ENCODE results near the gene JAM3. TPM values are rescaled to one million over a fixed set of nuclear protein-coding genes. Genes with fewer than 3 reads are reported as not detected.

Gene JAM3
- total RNA-seq, 1 donor from 2014 or later: 116 TPM

DNA sequence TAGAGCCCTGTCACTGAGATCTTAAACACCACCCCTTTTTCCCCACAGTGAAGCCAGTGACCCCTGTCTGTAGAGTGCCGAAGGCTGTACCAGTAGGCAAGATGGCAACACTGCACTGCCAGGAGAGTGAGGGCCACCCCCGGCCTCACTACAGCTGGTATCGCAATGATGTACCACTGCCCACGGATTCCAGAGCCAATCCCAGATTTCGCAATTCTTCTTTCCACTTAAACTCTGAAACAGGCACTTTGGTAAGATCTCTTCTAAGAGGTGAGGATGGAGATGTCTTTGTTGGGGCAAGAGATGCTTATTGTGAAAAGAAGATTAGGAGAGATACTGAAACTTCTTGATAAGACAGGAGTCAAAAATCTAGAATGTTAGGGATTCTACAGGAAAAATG lies 75.9 kb downstream of the JAM3 start:
- no peak for DNase-seq (ENCODE audit: low read depth, low spot score)

DNA sequence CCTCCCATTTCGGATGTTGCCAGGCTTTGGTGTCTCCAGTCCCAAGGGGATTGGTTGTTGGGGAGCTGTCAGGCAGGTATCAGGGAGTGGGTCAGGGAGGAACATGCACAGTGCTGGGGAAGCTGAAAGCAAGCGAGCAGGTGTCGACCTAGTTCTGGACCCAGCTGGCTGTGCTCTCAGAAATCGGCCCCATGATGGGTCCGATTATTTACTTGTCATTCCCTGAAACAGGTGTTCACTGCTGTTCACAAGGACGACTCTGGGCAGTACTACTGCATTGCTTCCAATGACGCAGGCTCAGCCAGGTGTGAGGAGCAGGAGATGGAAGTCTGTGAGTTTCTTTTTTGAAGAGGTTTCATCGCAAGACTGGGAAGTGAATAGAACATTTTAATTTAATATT lies 76.8 kb downstream of the JAM3 start:
- no peak for DNase-seq (ENCODE audit: low read depth, low spot score)

DNA sequence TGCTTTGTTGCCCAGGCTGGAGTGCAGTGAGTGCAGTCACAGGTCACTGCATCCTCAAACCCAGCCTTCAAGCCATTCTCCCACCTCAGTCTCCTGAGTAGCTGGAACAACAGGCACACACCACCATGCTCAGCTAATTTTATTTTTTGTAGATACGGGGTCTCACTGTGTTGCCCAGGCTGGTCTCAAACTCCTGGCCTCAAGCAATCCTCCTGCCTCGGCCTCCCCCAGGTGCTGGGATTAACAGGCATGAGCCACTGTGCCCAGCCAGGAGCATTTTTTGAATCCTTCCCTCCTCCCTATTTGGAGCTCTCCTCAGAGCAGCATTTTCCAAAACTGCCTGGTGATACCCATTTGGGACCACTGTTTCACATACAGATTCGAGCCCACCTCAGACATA lies 77.7 kb downstream of the JAM3 start:
- no peak for DNase-seq (ENCODE audit: low read depth, low spot score)

DNA sequence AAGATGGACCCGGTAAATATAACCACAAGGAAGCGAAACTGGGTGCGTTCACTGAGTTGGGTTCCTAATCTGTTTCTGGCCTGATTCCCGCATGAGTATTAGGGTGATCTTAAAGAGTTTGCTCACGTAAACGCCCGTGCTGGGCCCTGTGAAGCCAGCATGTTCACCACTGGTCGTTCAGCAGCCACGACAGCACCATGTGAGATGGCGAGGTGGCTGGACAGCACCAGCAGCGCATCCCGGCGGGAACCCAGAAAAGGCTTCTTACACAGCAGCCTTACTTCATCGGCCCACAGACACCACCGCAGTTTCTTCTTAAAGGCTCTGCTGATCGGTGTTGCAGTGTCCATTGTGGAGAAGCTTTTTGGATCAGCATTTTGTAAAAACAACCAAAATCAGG lies 80.5 kb downstream of the JAM3 start:
- no peak for DNase-seq (ENCODE audit: low read depth, low spot score)

DNA sequence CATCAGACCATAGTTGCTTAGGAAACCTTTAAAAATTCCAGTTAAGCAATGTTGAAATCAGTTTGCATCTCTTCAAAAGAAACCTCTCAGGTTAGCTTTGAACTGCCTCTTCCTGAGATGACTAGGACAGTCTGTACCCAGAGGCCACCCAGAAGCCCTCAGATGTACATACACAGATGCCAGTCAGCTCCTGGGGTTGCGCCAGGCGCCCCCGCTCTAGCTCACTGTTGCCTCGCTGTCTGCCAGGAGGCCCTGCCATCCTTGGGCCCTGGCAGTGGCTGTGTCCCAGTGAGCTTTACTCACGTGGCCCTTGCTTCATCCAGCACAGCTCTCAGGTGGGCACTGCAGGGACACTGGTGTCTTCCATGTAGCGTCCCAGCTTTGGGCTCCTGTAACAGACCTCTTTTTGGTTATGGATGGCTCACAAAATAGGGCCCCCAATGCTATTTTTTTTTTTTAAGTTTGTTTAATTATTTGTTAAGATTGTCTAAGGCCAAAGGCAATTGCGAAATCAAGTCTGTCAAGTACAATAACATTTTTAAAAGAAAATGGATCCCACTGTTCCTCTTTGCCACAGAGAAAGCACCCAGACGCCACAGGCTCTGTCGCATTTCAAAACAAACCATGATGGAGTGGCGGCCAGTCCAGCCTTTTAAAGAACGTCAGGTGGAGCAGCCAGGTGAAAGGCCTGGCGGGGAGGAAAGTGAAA lies 81.5 kb downstream of the JAM3 start:
- no peak for DNase-seq (ENCODE audit: low read depth, low spot score)

DNA sequence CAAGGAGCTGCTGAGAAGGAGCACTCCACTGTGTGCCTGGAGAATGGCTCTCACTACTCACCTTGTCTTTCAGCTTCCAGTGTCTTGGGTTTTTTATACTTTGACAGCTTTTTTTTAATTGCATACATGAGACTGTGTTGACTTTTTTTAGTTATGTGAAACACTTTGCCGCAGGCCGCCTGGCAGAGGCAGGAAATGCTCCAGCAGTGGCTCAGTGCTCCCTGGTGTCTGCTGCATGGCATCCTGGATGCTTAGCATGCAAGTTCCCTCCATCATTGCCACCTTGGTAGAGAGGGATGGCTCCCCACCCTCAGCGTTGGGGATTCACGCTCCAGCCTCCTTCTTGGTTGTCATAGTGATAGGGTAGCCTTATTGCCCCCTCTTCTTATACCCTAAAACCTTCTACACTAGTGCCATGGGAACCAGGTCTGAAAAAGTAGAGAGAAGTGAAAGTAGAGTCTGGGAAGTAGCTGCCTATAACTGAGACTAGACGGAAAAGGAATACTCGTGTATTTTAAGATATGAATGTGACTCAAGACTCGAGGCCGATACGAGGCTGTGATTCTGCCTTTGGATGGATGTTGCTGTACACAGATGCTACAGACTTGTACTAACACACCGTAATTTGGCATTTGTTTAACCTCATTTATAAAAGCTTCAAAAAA lies 82.3 kb downstream of the JAM3 start:
- no peak for DNase-seq (ENCODE audit: low read depth, low spot score)

DNA sequence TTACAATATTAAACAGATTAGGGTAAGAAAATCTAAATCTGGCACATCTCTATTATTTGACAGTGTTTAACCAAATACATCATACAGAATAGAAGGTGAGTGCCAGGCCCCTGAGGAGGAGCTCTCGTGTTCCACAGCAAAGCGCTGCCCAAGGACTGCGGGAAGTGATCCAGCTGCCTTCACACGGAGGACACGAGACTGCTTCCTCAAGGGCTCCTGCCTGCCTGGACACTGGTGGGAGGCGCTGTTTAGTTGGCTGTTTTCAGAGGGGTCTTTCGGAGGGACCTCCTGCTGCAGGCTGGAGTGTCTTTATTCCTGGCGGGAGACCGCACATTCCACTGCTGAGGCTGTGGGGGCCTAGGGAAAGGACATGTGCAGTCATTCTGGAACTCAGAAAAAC lies 83.8 kb downstream of the JAM3 start:
- no peak for DNase-seq (ENCODE audit: low read depth, low spot score)

DNA sequence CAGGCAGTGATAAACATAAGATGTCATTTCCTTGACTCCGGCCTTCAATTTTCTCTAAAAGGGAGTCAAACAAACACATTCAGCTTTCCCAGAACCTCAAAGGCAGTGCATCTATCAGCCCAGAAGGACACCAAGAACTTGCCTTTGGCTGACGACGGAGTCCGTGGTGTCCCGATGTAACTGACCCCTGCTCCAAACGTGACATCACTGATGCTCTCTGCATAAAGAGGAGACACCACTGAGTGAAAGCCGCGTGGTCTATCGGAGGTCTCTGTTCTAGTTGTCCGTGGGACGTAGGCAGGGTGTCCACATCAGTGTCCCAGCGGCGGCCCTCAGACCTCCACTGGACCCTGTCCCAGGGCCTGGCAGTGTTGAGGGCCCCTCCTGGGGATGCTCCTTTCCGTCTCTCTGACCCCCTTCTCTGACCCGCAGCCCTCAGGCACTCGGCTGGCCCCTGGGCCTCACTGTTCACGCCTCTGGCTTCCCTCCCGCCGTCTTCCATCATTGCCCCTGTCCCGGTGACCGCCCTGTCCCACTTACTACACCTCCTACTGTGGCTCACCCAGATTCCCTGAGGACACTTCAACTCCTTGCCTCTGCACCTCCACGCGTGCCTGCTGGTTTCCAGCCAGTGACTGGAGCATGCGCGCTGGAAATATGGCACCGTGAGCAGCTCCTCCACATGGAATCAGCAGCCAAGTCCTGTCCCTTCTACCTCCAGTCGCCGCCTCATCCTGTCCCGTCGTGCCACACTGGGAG lies 84.5 kb downstream of the JAM3 start:
- DNase-seq (ENCODE audit: low read depth, low spot score): no peak

DNA sequence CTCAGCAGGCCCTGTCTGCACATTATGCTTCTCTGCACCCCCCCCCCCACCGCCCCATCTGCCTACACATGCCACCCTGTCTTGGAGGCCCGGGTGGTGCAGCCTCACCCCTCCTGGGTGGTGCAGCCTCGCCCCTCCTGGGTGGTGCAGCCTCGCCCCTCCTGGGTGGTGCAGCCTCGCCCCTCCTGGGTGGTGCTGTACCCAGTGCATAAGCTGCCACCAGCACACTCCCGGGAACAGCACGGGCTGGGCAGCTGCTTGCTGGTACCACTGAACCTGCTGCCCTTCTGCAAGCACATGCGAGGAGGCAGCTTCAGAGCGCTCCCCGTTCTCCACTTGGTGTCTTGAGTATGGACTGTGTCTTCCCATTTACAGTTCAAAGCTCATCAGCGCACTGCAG lies 85.6 kb downstream of the JAM3 start:
- DNase-seq (ENCODE audit: low read depth, low spot score): no peak

DNA sequence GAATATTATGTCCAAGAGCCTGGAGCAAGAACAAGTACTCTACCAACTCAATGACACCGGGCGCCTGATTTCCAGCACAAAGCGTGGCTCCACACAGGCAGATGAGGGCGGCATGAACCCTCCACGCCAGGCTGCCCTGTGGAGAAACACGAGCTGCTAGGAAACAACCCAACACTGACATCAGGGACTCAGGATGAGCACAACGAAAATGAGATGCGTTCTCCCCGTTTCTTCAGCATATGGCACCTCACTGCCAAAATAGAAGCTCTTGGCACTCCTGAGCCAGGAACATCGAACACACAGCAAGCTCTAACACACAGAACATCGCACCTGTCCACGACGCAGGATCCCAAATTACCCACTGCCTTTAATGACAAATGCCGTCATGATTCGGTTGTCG lies 86.6 kb downstream of the JAM3 start:
- no peak for DNase-seq (ENCODE audit: low read depth, low spot score)

DNA sequence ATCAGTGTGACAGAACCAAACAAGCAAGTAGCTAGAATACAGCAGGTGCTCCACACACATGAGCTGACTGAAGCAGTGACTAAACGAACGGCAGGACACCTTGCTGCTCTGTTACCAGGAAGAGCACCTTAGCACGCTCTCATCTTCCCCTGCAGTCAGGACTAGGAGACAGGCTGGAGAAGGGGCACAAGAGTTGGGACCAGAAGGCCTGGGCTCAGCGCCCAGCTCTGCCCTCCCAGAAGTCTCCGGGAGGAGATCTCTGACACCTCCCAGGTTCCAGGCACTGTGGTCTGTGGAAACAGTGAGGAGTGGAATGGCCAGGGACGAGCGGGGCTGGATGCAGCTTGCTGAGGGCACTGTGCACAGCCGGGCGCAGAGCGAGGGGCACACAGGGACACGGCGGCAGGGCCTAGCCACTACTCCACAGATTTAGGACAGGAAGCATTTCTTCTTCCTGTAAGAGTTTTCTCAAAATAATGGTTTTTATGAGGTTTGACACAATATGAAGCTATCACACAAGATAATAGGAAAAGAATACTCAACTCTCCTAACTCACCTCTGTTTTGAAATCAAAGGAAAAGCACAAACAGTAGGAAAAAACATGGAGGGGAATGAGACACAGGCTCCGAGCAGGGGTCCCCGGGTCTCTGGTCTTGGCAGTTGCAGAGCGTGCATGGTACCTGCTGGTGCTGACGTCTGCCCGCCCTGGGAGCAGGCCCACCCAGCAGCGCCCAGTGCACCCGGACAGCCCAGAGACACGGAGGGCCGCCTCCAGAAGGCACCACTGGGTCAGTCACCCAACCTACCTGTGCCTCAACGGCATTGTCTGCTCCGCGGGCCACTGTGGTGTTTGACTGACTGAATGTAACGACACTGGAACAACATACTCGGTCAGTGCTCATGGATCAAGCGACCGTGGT lies 87.3 kb downstream of the JAM3 start:
- no peak for DNase-seq (ENCODE audit: low read depth, low spot score)

DNA sequence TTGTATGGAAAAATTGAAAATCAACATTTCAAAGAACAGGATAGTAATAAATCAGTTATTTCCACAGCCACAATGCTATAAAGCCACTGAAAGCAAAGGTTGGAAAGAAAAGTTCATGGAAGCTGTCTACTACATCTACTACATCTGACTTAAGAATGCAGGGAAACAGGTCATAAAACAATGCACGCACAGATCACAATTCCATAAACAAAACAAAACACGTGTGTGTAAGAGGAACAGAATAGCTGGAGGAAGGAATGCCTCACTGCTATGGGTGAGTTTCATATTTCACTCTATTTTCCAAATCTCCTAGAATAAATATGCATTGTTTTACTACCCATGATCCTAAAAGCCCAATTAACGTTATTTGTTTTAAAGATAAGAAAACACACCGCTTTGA lies 88.6 kb downstream of the JAM3 start:
- no peak for DNase-seq (ENCODE audit: low read depth, low spot score)

DNA sequence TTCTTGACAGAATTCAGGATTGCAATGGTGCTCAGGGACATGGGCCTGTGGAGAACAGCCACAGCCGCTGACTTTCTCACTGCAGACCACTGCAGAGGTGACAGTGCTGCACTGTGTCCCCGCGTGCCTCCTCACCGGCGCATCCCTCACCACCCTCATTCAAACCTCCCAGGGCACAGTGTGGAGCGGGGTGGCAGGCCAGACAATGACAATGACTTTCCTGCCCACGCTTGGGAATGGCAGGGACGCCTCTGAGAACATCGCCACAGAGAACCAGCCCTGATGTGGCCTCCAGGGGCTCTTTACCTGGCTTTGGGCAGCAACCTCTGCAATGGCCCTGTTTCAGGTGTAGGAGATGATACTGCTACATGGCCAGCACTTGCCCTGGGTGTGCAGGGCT lies 89.2 kb downstream of the JAM3 start:
- no peak for DNase-seq (ENCODE audit: low read depth, low spot score)

DNA sequence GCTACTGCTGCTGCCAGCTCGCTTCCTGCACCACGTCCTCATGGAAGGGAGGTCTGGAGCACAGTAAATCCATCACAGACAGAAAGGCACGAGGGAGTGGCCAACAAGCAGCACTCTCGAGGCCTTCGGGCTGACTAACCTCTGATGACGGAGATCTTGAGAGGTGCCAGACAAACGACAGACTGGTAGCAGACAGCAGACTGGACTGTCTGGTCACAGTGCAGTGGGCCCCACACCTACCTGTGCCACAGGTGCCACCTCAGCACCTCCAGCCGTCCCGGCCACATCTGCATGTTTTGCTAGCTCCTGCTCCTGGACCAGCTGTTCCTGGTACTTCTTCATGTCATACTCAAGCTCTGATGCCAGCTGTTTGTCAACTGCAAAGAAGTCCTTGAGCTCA lies 90.8 kb downstream of the JAM3 start:
- DNase-seq (ENCODE audit: low read depth, low spot score): no peak

DNA sequence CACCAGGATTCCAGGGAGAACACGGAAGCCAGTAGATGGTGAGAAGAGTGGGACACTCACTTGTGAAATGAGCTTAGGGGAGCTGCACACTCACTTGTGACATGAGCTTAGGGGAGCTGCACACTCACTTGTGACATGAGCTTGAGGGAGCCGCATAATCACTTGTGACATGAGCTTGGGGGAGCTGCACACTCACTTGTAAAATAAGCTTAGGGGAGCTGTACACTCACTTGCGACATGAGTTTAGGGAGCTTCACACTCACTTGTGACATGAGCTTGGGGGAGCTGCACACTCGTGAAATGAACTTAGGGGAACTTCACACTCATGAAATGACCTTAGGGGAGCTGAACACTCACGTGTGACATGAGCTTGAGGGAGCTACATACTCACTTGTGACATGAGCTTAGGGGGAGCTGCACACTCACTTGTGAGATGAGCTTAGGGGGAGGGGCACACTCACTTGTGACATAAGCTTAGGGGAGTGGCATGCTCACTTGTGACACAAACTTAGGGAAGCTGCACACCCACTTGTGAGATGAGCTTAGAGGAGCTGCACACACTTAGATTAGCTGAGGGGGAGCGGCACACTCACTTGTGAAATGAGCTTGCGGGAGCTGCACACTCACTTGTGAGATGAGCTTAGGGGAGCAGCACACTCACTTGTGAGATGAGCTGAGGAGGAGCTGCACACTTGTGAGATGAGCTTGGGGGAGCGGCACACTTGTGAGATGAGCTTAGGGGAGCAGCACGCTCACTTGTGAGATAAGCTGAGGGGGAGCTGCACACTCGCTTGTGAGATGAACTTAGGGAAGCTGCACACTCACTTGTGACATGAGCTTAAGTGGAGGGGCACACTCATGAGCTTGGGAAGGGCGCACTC lies 95.9 kb downstream of the JAM3 start:
- no peak for DNase-seq (ENCODE audit: low read depth, low spot score)

DNA sequence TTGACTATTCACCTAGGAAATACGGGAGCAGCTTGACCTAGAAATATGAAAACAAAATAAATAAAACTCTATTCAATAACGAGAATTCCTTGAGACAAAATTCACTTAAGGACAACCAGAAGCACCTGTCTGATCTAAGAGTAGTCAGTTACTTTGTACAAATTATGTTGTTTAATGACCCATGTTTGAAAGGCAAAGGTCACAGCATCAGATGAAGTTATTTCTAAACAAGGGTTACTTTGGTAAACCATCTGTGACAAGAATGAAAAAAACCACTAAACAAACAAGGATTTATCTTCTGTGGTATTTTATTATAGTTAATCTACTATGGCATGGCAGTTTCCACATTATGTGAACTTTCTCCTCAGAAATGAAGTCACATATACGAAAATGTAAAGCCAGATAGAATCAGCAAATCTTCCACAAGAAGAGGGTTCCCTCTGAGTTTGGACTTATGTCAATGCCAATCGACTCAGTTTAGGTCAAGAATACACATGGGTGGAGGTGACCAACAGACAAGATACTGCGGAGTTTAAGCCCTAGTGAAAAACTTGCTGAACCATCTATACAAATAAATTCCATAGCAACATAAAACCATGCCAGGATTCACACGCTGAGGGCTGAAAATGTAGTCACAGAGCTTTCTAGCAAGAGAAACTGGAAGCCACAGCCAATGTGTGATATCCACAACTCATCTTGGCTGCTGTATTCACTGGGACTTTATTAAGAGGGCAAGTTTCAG lies 101.5 kb downstream of the JAM3 start:
- no peak for DNase-seq (ENCODE audit: low read depth, low spot score)

DNA sequence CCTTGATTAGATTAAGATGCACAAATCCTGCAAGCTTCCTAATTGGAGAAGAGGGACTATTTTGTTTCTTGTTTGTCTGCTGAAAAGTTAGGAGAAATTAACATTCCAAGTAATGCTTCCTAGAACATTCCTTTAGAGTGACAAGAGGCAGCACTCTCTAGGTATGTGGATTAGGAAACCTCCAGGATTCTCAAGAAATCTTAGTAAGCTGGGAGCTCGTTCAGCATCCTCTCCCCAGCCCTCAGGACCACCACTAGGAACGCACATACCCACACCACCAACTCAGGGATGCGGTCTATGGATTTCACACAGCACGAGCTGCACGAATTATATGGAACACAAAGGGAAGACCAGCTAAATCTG lies 102.0 kb downstream of the JAM3 start:
- no peak for DNase-seq (ENCODE audit: low read depth, low spot score)

DNA sequence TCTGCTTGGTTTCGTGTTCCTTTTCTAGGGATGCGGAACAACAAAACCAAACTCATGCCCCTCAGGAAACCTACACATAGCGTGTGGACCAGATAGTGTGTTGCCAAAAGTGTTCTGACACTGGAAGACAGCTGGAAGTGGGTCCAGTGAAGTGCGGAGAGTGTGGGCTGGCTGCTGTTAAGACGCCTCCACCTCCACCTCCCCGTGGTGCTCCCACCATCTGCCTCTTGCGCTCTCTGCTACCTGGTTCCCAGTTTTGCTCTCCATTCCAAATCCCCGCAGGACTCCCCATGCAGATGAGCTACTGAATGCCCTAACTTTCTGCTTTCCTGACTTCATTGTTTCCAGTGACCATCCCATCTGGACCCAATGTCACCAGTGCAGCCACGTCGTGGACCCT lies 103.1 kb downstream of the JAM3 start:
- DNase-seq (ENCODE audit: low read depth, low spot score): no peak

DNA sequence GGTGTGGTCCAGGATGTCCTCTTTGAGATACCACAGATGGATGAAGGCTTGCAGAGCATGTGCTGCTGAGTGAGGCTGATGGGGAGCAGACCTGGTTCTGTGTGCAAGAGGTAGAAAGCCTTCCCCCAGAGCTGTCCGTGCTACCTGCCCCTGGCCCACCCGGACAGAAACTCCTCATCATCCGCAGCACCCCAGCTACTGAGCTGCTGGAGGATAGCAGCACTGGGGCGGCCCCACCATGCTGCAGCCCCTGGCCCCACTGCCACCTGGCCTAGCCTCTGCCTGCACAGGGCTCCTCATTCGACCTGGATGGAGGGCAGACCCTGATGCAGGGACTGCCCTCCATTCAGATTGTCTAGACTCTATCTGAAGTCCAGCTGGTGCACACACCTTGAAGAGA lies 104.4 kb downstream of the JAM3 start:
- no peak for DNase-seq (ENCODE audit: low read depth, low spot score)

DNA sequence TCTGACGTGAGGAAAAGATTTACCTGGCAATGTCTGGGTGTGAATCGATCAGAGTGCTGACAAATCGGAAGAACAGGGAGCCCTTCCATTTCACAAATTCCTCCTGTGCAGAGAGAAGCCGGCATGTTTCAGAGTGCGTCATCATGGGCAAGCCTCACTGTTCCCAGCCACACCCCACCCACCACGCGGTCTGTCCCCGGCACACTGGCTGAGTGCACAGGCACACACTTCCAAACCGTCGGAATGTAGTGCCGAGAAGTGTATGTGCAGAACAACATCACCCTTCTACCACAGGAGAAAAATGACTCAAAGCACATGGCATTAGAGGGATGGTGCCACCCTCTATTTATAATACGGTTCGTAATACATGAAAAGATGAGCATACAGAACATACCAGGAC lies 107.4 kb downstream of the JAM3 start:
- no peak for DNase-seq (ENCODE audit: low read depth, low spot score)
